ENCODE results near the gene E2F3.

The E2F3 gene

DNA sequence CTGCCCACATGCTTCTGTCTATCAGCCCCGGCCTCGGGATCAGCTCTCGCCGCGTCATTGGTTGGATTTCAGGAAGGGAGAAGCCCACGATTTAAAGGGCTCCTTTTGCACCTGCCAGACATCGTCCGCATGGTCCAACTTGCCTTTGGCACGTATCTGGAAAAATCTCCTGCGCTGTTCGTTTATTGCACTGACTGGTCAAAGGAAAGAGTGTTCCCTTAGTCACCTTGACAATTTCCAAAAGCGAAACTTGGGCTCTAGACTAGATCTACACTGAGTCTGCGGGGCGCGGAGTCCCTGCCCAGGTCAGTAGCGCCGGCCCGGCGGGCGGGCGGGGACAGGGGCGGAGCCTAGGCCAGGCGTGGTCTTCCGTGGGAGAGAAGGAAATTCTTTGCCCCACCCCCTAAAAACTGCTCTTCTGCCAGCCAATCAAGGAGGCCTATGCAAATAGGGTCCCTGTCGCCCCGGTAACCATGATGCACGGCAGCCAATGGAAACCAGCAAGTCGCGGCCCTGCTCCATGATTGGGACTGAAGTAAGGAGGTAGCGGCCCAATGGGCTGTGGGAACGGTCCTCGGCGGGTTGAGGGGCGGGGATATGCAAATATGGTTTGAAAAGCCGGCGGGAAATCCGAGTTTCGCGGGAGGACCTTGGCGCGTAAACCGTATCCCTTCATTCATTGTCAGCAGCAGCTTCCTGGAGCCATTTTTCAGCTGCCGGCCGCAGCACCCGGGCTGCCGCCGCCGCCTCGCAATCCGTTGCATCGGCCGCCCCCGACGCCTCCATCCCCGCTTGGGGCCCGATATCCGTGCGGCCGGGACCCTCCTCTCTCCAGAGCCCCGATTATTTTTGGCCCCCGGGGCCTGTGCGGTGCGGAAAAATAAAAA is at the start of gene E2F3:
E2F3 (plus strand) TSS at position 675 of the 887 bp plus-strand sequence. CDS start 354 bp downstream, outside the sequence.
- Histone ChIP-seq H3K4me3 (ENCODE audit: insufficient read length, low read depth) (peak within 1 kb of the TSS; percentile 57), H3K9me3 (ENCODE audit: insufficient read depth, low read length) (no peaks in the 10 kb centered on the region), H3K27me3 (ENCODE audit: insufficient read depth, insufficient read length) (no peaks in the 10 kb centered on the region), H3K4me1 (ENCODE audit: insufficient read depth, insufficient read length) (no peaks in the 10 kb centered on the region), H3K36me3 (ENCODE audit: insufficient read depth, insufficient read length, low read length) (peaks cover 8% of the 10 kb centered on the region), H3K9ac (ENCODE audit: insufficient read length, low read depth) (peak within 1 kb of the TSS; percentile 93)
- peak; percentile 97 for DNase-seq (ENCODE audit: low read depth, low spot score)
- TF ChIP-seq ZNF274 (IDR thresholded peaks at IDR 0.05; ENCODE audit: low read depth, low read length) (no peak), YY1 (IDR thresholded peaks at IDR 0.05; ENCODE audit: insufficient read depth, insufficient read length) (no peak), SUZ12 (IDR thresholded peaks at IDR 0.05; ENCODE audit: extremely low read depth, insufficient read depth, insufficient read length) (no peak)

DNA sequence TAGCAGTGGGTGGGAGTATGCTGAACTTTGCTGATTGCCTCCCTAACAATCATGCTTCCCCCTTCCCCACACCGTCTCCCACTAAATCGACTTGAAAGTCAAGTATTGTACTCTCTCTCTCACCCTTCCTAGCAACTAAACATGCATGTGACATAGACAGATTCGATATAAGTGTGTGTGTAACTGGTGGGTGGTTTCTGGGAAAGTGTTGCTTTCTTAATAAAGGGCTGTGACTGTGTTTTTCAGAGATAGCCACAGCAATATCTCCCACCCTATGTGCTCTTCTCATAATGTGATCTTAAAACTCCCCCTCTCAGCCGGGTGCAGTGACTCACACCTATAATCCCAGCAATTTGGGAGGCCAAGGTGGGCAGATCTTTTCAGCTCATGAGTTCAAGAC is 49.3 kb upstream of the E2F3 start:
- Histone ChIP-seq H3K27me3 (ENCODE audit: insufficient read depth, insufficient read length) (no peaks in the 10 kb centered on the region), H3K4me3 (ENCODE audit: insufficient read length, low read depth) (no peak overlapping the region)
- no peak for DNase-seq (ENCODE audit: low read depth, low spot score)

DNA sequence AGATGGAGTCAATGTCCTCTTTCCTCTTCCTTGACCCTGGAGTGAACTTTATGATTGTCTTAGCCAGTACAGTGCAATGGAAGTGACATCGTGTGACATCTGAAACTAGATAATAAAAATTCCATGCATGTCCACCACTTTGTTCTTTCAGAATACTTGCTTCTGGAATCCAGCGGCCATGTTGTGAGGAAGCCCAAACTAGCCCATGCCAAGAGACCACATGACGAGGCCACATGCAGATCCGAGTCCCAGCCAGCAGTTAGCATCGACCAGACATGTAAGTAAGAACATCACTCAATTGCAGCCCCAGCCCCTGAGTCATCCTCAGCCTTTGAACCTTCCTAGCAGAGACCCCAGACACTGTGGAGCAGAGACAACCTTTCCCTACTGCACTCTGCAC is 48.5 kb upstream of the E2F3 start:
- TF ChIP-seq ZNF274 (IDR thresholded peaks at IDR 0.05; ENCODE audit: low read depth, low read length) (no peak), YY1 (IDR thresholded peaks at IDR 0.05; ENCODE audit: insufficient read depth, insufficient read length) (no peak), SUZ12 (IDR thresholded peaks at IDR 0.05; ENCODE audit: extremely low read depth, insufficient read depth, insufficient read length) (no peak)
- no peak for DNase-seq (ENCODE audit: low read depth, low spot score)
- Histone ChIP-seq H3K27me3 (ENCODE audit: insufficient read depth, insufficient read length) (no peaks in the 10 kb centered on the region), H3K9me3 (ENCODE audit: insufficient read depth, low read length) (peaks cover 4% of the 10 kb centered on the region; the same call in 1 of the 2 replicates), H3K4me1 (ENCODE audit: insufficient read depth, insufficient read length) (no peaks in the 10 kb centered on the region), H3K36me3 (ENCODE audit: insufficient read depth, insufficient read length, low read length) (no peaks in the 10 kb centered on the region), H3K4me3 (ENCODE audit: insufficient read length, low read depth) (no peak overlapping the region), H3K9ac (ENCODE audit: insufficient read length, low read depth) (no peak overlapping the region)

More for the DNA sequence above, 49.3 kb upstream of the E2F3 start:
- Histone ChIP-seq H3K9ac (ENCODE audit: insufficient read length, low read depth) (no peak overlapping the region), H3K4me1 (ENCODE audit: insufficient read depth, insufficient read length) (no peaks in the 10 kb centered on the region), H3K9me3 (ENCODE audit: insufficient read depth, low read length) (peaks cover 4% of the 10 kb centered on the region; the same call in 1 of the 2 replicates), H3K36me3 (ENCODE audit: insufficient read depth, insufficient read length, low read length) (no peaks in the 10 kb centered on the region)
- TF ChIP-seq SUZ12 (IDR thresholded peaks at IDR 0.05; ENCODE audit: extremely low read depth, insufficient read depth, insufficient read length), result no peak
- no peak for TF ChIP-seq ZNF274 (IDR thresholded peaks at IDR 0.05; ENCODE audit: low read depth, low read length)
- no peak for TF ChIP-seq YY1 (IDR thresholded peaks at IDR 0.05; ENCODE audit: insufficient read depth, insufficient read length)

DNA sequence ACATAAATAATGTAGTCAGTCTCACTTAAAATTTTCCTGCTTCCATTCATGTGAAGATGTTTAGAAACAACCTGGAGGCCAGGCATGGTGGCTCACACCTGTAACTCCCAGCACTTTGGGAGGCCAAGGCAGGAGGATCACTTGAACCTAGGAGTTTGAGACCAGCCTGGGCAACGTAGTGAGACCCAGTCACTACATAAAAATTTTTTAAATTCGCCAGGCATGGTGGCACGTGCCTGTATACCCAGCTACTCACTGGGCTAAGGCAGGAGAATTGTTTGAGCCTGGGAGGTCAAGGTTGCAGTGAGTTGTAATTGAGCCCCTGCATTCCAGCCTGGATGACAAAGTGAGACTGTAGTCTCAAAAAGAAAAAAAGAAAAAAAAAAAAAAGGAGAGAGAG is 47.3 kb upstream of the E2F3 start:
- no peak for DNase-seq (ENCODE audit: low read depth, low spot score)
- no peaks in the 10 kb centered on the region for H3K4me1 ChIP-seq (ENCODE audit: insufficient read depth, insufficient read length)
- no peak for TF ChIP-seq ZNF274 (IDR thresholded peaks at IDR 0.05; ENCODE audit: low read depth, low read length)
- TF ChIP-seq YY1 (IDR thresholded peaks at IDR 0.05; ENCODE audit: insufficient read depth, insufficient read length), result no peak
- TF ChIP-seq SUZ12 (IDR thresholded peaks at IDR 0.05; ENCODE audit: extremely low read depth, insufficient read depth, insufficient read length), result no peak
- H3K9me3 ChIP-seq (ENCODE audit: insufficient read depth, low read length), result peaks cover 4% of the 10 kb centered on the region; the same call in 1 of the 2 replicates
- no peak overlapping the region for H3K4me3 ChIP-seq (ENCODE audit: insufficient read length, low read depth)
- H3K9ac ChIP-seq (ENCODE audit: insufficient read length, low read depth), result no peak overlapping the region
- no peaks in the 10 kb centered on the region for H3K36me3 ChIP-seq (ENCODE audit: insufficient read depth, insufficient read length, low read length)
- no peaks in the 10 kb centered on the region for H3K27me3 ChIP-seq (ENCODE audit: insufficient read depth, insufficient read length)

DNA sequence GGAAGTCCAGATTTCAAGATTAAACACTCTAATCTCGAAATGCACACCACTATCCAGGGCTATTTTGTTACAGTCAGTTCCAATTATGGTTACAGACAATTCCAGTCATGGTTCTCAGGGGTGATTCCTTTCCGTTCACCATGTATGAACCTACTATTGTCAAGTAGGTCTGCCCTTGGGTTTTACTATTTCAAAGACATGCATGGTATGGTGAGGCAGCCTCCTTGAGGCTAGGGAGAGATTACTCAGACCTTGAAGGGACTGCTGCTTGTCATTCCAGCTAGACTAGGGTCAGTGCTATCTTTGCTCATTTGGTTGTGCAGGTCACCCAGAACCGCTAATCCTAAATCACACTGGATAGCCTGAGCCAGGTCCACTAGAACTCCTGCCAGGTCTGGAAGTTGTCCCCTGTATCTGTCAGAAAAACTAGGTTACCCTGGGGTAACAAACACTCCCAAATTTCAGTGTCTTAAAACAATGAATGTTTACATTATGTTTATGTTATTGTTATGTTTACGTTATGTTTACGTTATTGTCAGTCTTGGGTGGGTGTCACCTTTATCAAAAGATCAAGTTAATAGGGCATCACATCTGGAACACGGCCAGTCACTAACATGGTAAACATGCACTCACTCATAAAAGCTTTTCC is 41.1 kb upstream of the E2F3 start:
- Histone ChIP-seq H3K36me3 (ENCODE audit: insufficient read depth, insufficient read length, low read length) (no peaks in the 10 kb centered on the region), H3K4me1 (ENCODE audit: insufficient read depth, insufficient read length) (no peaks in the 10 kb centered on the region), H3K9me3 (ENCODE audit: insufficient read depth, low read length) (no peaks in the 10 kb centered on the region), H3K4me3 (ENCODE audit: insufficient read length, low read depth) (no peak overlapping the region), H3K9ac (ENCODE audit: insufficient read length, low read depth) (no peak overlapping the region), H3K27me3 (ENCODE audit: insufficient read depth, insufficient read length) (no peaks in the 10 kb centered on the region)
- no peak for DNase-seq (ENCODE audit: low read depth, low spot score)
- TF ChIP-seq ZNF274 (IDR thresholded peaks at IDR 0.05; ENCODE audit: low read depth, low read length) (no peak), YY1 (IDR thresholded peaks at IDR 0.05; ENCODE audit: insufficient read depth, insufficient read length) (no peak), SUZ12 (IDR thresholded peaks at IDR 0.05; ENCODE audit: extremely low read depth, insufficient read depth, insufficient read length) (no peak)

DNA sequence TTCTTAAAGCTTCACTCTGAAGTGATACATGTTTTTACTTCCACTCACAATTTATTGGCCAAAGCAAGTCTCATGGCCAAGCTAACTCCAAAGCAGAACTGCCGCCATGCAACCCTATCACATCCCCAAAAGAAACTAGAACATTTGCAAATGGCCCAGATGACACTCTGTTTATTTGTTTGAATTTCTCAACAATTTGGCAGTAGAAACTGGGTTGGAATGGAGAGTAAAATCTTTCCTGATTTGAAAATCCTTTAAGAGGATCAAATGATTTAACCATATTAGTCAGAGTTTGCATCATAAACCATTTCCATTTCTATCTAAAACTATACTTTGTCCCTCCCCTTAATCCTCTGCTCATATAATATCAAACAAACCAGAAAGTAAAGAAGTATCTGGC is 39.1 kb upstream of the E2F3 start:
- Histone ChIP-seq H3K9ac (ENCODE audit: insufficient read length, low read depth) (no peak overlapping the region), H3K27me3 (ENCODE audit: insufficient read depth, insufficient read length) (no peaks in the 10 kb centered on the region), H3K4me1 (ENCODE audit: insufficient read depth, insufficient read length) (no peaks in the 10 kb centered on the region), H3K4me3 (ENCODE audit: insufficient read length, low read depth) (no peak overlapping the region), H3K36me3 (ENCODE audit: insufficient read depth, insufficient read length, low read length) (no peaks in the 10 kb centered on the region), H3K9me3 (ENCODE audit: insufficient read depth, low read length) (no peaks in the 10 kb centered on the region)
- TF ChIP-seq YY1 (IDR thresholded peaks at IDR 0.05; ENCODE audit: insufficient read depth, insufficient read length) (no peak), SUZ12 (IDR thresholded peaks at IDR 0.05; ENCODE audit: extremely low read depth, insufficient read depth, insufficient read length) (no peak), ZNF274 (IDR thresholded peaks at IDR 0.05; ENCODE audit: low read depth, low read length) (no peak)
- no peak for DNase-seq (ENCODE audit: low read depth, low spot score)

DNA sequence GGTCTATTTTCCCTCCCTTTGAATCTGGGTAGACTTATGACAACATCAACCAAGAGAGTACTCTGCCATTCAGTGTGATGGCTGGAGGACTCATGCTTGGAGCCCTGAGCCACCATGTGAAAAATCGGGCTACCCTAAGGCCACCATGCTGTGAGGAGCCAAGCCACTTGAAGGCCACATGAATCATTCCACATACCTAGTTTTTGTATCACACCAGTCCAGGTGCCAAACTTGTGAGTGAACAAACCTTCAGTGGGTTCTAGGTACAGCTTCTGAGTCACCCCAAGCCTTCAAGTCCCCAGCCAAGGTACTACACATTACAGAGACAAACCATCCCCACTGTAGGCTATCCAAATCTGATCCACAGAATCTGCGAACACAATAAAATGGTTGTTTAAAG is 37.4 kb upstream of the E2F3 start:
- Histone ChIP-seq H3K27me3 (ENCODE audit: insufficient read depth, insufficient read length) (no peaks in the 10 kb centered on the region), H3K9me3 (ENCODE audit: insufficient read depth, low read length) (no peaks in the 10 kb centered on the region), H3K9ac (ENCODE audit: insufficient read length, low read depth) (no peak overlapping the region), H3K36me3 (ENCODE audit: insufficient read depth, insufficient read length, low read length) (no peaks in the 10 kb centered on the region), H3K4me1 (ENCODE audit: insufficient read depth, insufficient read length) (no peaks in the 10 kb centered on the region), H3K4me3 (ENCODE audit: insufficient read length, low read depth) (no peak overlapping the region)
- no peak for TF ChIP-seq YY1 (IDR thresholded peaks at IDR 0.05; ENCODE audit: insufficient read depth, insufficient read length)
- TF ChIP-seq SUZ12 (IDR thresholded peaks at IDR 0.05; ENCODE audit: extremely low read depth, insufficient read depth, insufficient read length), result no peak
- no peak for TF ChIP-seq ZNF274 (IDR thresholded peaks at IDR 0.05; ENCODE audit: low read depth, low read length)
- DNase-seq (ENCODE audit: low read depth, low spot score), result no peak
